ENCODE measurements around the gene PRKG1.
A peak's percentile ranks its signal among the peaks of the same experiment; 100 is the strongest.

DNA sequence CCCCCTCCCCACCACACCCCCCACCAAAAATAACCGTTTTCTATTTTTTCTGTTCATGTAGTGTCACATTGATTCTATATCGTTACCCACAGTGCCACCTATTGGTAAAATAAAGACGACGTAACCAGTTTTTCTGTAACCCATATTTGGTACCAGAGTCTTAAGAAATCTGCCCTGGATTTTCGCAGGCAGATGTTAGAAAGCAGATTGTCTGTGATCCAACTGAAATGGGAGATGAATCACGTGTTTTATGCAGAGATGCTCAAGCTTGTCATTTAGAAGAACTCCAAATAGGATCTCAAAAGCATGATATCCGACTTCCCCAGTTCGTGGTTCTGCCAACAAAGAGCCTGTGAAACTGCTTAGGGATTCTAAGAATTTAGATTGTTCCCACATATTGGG lies 886.2 kb downstream of the PRKG1 start:
- TF ChIP-seq, protein P1, sequence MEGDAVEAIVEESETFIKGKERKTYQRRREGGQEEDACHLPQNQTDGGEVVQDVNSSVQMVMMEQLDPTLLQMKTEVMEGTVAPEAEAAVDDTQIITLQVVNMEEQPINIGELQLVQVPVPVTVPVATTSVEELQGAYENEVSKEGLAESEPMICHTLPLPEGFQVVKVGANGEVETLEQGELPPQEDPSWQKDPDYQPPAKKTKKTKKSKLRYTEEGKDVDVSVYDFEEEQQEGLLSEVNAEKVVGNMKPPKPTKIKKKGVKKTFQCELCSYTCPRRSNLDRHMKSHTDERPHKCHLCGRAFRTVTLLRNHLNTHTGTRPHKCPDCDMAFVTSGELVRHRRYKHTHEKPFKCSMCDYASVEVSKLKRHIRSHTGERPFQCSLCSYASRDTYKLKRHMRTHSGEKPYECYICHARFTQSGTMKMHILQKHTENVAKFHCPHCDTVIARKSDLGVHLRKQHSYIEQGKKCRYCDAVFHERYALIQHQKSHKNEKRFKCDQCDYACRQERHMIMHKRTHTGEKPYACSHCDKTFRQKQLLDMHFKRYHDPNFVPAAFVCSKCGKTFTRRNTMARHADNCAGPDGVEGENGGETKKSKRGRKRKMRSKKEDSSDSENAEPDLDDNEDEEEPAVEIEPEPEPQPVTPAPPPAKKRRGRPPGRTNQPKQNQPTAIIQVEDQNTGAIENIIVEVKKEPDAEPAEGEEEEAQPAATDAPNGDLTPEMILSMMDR (IDR thresholded peaks at IDR 0.05; ENCODE audit: insufficient read depth, low read length, poor library complexity, severe bottlenecking) = peak; percentile 35
- TF ChIP-seq EZH2phosphoT487 (conservative IDR thresholded peaks at IDR 0.05; ENCODE audit: low read length) = no peak
